Keratinocyte (primary cell): ENCODE data around the gene EIF3CL. TPM values are rescaled to one million over a fixed set of nuclear protein-coding genes. Genes with fewer than 3 reads are reported as not detected.
A peak's percentile ranks its signal among the peaks of the same experiment; 100 is the strongest.
"Not testable (repeated sequence)": the region's sequence is repeated elsewhere in the genome, so short reads cannot be mapped to it uniquely, and the experiment has no call there.

ENCODE experiments used
- DNase-seq: peaks from one replicate; pipeline ENCODE4 v3.0.0-alpha.2; 2011; ENCODE audit warnings: low read depth, missing footprints, low spot score
- FAIRE-seq: peaks from 2 replicates; lab custom pipeline; 2011; peaks lifted over from hg19 to GRCh38; lab: Jason Lieb, UNC
- H2AFZ ChIP-seq: 2 replicates; pipeline ENCODE4 v1.6.0; 2012; ENCODE audit warnings: low read length, control low read depth, inconsistent platforms; ENCODE audit not compliant: control insufficient read depth
- H3K27ac ChIP-seq: 2 replicates; pipeline ENCODE4 v1.5.1; 2011; ENCODE audit warnings: low read length; ENCODE audit not compliant: control insufficient read depth, insufficient read depth
- H3K27me3 ChIP-seq: 3 replicates; pipeline ENCODE4 v1.6.0; 2011; ENCODE audit warnings: low read length; ENCODE audit not compliant: control insufficient read depth, insufficient read depth; ENCODE audit errors: extremely low read depth
- H3K36me3 ChIP-seq, 2 experiments: 2 replicates in 1 of 2; 3 replicates in 1 of 2; pipeline ENCODE4 v1.5.1; 2011; ENCODE audit warnings: low read length in 2 of 2, mild to moderate bottlenecking in 1 of 2; ENCODE audit not compliant: control insufficient read depth in 2 of 2, insufficient read depth in 2 of 2; ENCODE audit errors: extremely low read depth in 1 of 2
- H3K4me1 ChIP-seq: 3 replicates; pipeline ENCODE4 v1.5.1; 2011; ENCODE audit warnings: low read length; ENCODE audit not compliant: control insufficient read depth, insufficient read depth; ENCODE audit errors: extremely low read depth
- H3K4me2 ChIP-seq: 3 replicates; pipeline ENCODE4 v1.6.0; 2011; ENCODE audit warnings: low read depth, low read length; ENCODE audit not compliant: control insufficient read depth, insufficient read depth; ENCODE audit errors: extremely low read depth
- H3K4me3 ChIP-seq, 3 experiments: fragments of 200-600 bp in 1 of 3; sonication (generic) in 1 of 3; 2 replicates in 2 of 3; 3 replicates in 1 of 3; pipeline ENCODE4 v1.5.1; 2011 to 2016; ENCODE audit warnings: low read length in 3 of 3, mild to moderate bottlenecking in 3 of 3, control low read depth in 2 of 3, inconsistent platforms in 1 of 3, low read depth in 1 of 3, mixed read lengths in 1 of 3, mixed run types in 1 of 3, moderate library complexity in 1 of 3; ENCODE audit not compliant: control insufficient read depth in 2 of 3, insufficient read depth in 2 of 3; ENCODE audit errors: extremely low read depth in 1 of 3
- H3K79me2 ChIP-seq: 2 replicates; pipeline ENCODE4 v1.6.0; 2012; ENCODE audit warnings: low read length; ENCODE audit not compliant: control insufficient read depth, insufficient read depth
- H3K9ac ChIP-seq: 3 replicates; pipeline ENCODE4 v1.6.0; 2011; ENCODE audit warnings: low read length; ENCODE audit not compliant: control insufficient read depth, insufficient read depth; ENCODE audit errors: extremely low read depth
- H3K9me1 ChIP-seq: 3 replicates; pipeline ENCODE4 v1.6.0; 2011; ENCODE audit warnings: low read length; ENCODE audit not compliant: control insufficient read depth, insufficient read depth; ENCODE audit errors: extremely low read depth
- H3K9me3 ChIP-seq: 2 replicates; pipeline ENCODE4 v1.5.1; 2012; ENCODE audit warnings: low read depth, low read length; ENCODE audit not compliant: control insufficient read depth
- H4K20me1 ChIP-seq: 3 replicates; pipeline ENCODE4 v1.6.0; 2011; ENCODE audit warnings: low read length; ENCODE audit not compliant: control insufficient read depth, insufficient read depth; ENCODE audit errors: extremely low read depth
- dilution Hi-C: fragments of 300-500 bp; cut with MboI; formaldehyde crosslinking; loops from one replicate; pipeline ENCODE4 v1.7.0; 2020; ENCODE audit warnings: low sequenced_read_pairs; ENCODE audit not compliant: extremely low pct_ligation_motif_present
- polyA plus RNA-seq, 5 experiments: library from polyadenylated mRNA; depleted of rRNA in 3 of 5; stranded (reverse) in 3 of 5; stranded (forward) in 1 of 5; unstranded in 1 of 5; fragments of >200 nt; gene quantifications; 1 replicate in 1 of 5; 2 replicates in 3 of 5; 3 replicates in 1 of 5; pipeline versions ENCODE4 v1.2.1 to v1.2.3, GENCODE V29; 2011 to 2012; ENCODE audit warnings: missing spikeins in 2 of 5, low read depth in 1 of 5, low replicate concordance in 1 of 5
- small RNA-seq, 3 experiments: library from RNA; depleted of rRNA; stranded (forward); fragments of <200 nt; gene quantifications; one replicate each; pipeline ENCODE3, GENCODE V24; 2012; ENCODE audit warnings: low read depth in 3 of 3, low replicate concordance in 1 of 3; ENCODE audit not compliant: insufficient read length in 3 of 3

The EIF3CL gene
- polyA plus RNA-seq, 1 donor (not counting 4 experiments of a cell fraction or from before 2014, with no cell fraction given): 50.8 TPM

GRCh38 chr16:28332632-28333031 lies 71.0 kb downstream of the EIF3CL start:
- H3K4me1 ChIP-seq, H4K20me1 ChIP-seq, H3K79me2 ChIP-seq, H3K9me3 ChIP-seq, dilution Hi-C loops, H3K4me2 ChIP-seq, H3K9me1 ChIP-seq, H2AFZ ChIP-seq, H3K27ac ChIP-seq, FAIRE-seq, H3K9ac ChIP-seq, DNase-seq, H3K36me3 ChIP-seq, H3K27me3 ChIP-seq, H3K4me3 ChIP-seq: not testable (repeated sequence)

GRCh38 chr16:28330981-28331380 lies 72.7 kb downstream of the EIF3CL start:
- H3K4me3 ChIP-seq, H3K9me3 ChIP-seq, H2AFZ ChIP-seq, H3K4me2 ChIP-seq, H4K20me1 ChIP-seq, H3K27me3 ChIP-seq, H3K9me1 ChIP-seq, DNase-seq, H3K4me1 ChIP-seq, H3K36me3 ChIP-seq, H3K9ac ChIP-seq, H3K27ac ChIP-seq, H3K79me2 ChIP-seq, FAIRE-seq, dilution Hi-C loops: not testable (repeated sequence)

- FAIRE-seq, H3K36me3 ChIP-seq, H3K4me1 ChIP-seq, H3K9ac ChIP-seq, H3K79me2 ChIP-seq, DNase-seq, H3K9me1 ChIP-seq, H3K27ac ChIP-seq, H3K9me3 ChIP-seq, H3K4me3 ChIP-seq, H3K27me3 ChIP-seq, H4K20me1 ChIP-seq, dilution Hi-C loops, H3K4me2 ChIP-seq: not testable (repeated sequence)
- H2AFZ ChIP-seq: peak overlapping the region; percentile 56
Observed at GRCh38 chr16:28330232-28330631, 73.4 kb downstream of the EIF3CL start.

Small RNA genes lying within 50 kb of the gene (small RNA-seq; reads per million reads assigned to genes)
- 0 reads per million in 3 experiments for gene AC138904.2
- 0 reads per million in 3 experiments for gene MIR6862-1

Other genes with a start within 250 kb of the EIF3CL start
- 111 to 127 TPM (median 114 TPM) in 3 replicates for gene XPO6, start 191.9 kb downstream of the EIF3CL start, polyA plus RNA-seq
- gene SBK1, start 111.3 kb downstream of the EIF3CL start, polyA plus RNA-seq: 0.01 to 0.04 TPM (median 0.03 TPM) in 3 replicates
- 0.09 to 0.40 TPM (median 0.38 TPM) in 3 replicates for gene NPIPB6, start 40.3 kb downstream of the EIF3CL start, polyA plus RNA-seq
- gene NPIPB7, start 68.5 kb upstream of the EIF3CL start, polyA plus RNA-seq: 0.15 to 0.18 TPM in 2 of 3 replicates, not detected in the other
- 12.6 to 21.4 TPM (median 18.7 TPM) in 3 replicates for gene CLN3, start 88.2 kb upstream of the EIF3CL start, polyA plus RNA-seq
- 0.03 to 0.04 TPM in 2 of 3 replicates, not detected in the other for gene APOBR, start 90.8 kb upstream of the EIF3CL start, polyA plus RNA-seq
- gene IL27, start 103.0 kb upstream of the EIF3CL start, polyA plus RNA-seq: not detected in 3 replicates
- gene NUPR1, start 135.1 kb upstream of the EIF3CL start, polyA plus RNA-seq: 23.0 to 156 TPM (median 126 TPM) in 3 replicates
- gene SGF29, start 150.1 kb upstream of the EIF3CL start, polyA plus RNA-seq: 1.4 to 4.7 TPM (median 3.0 TPM) in 3 replicates
- 0.10 TPM in 1 of 3 replicates, not detected in the others for gene SULT1A2, start 193.2 kb upstream of the EIF3CL start, polyA plus RNA-seq
- gene SULT1A1, start 206.2 kb upstream of the EIF3CL start, polyA plus RNA-seq: 0.96 to 1.6 TPM (median 1.2 TPM) in 3 replicates
- 0.41 to 0.49 TPM in 2 of 3 replicates, not detected in the other for gene NPIPB8, start 234.2 kb upstream of the EIF3CL start, polyA plus RNA-seq